ENCODE data around the gene CFAP65. TPM values are rescaled to one million over a fixed set of nuclear protein-coding genes. Genes with fewer than 3 reads are reported as not detected.

Gene CFAP65
- total and polyA plus RNA-seq, 2 of the 4 experiments (the other 2 are of a cell fraction): not detected

GRCh38 chr2:219026946-219027345 is 14.4 kb downstream of the CFAP65 start:
- H3K23ac ChIP-seq (ENCODE audit: low read depth, low read length): no peak overlapping the region
- ChIA-PET CTCF (no interaction called here), POLR2A (ENCODE audit: unreplicated experiment) (interaction anchor here (0.6 kb wide), 1 partner anchor 360 kb away, joined by 5 read pairs; no protein-coding TSS in a partner anchor)
- peaks cover 61% of the 10 kb centered on the region for H3K27me3 ChIP-seq (ENCODE audit: control insufficient read depth, insufficient read depth, low read length)
- TF ChIP-seq POLR2A (IDR thresholded peaks at IDR 0.05; ENCODE audit: low read depth, low read length) (no peak), CHD1 (IDR thresholded peaks at IDR 0.05; ENCODE audit: low read depth, low read length) (no peak), ELK1 (IDR thresholded peaks at IDR 0.05; ENCODE audit: borderline replicate concordance, low read depth, low read length) (no peak), CTCF (conservative IDR thresholded peaks at IDR 0.05; ENCODE audit: low read depth, low read length) (no peak), MAFK (IDR thresholded peaks at IDR 0.05; ENCODE audit: low read depth, low read length) (no peak), RAD21 (IDR thresholded peaks at IDR 0.05; ENCODE audit: low read length) (no peak)
- no peak overlapping the region for H4K91ac ChIP-seq (ENCODE audit: insufficient read depth, low read depth, low read length)
- H4K20me1 ChIP-seq (ENCODE audit: insufficient read depth, low read length): 0 out of 2 replicates have a peak, but pooled peaks cover 8% of the 10 kb centered on the region
- no peak overlapping the region for H2AFZ ChIP-seq (replicated peaks; ENCODE audit: low read length, poor library complexity)
- H3K79me1 ChIP-seq (ENCODE audit: low read depth in 1 of 2, low read length in 2 of 2): no peaks in the 10 kb centered on the region
- no peak overlapping the region for H2BK20ac ChIP-seq (ENCODE audit: low read depth, low read length)
- no CpG with 5 or more reads among the region's 7 CpGs for WGBS, 2 experiments (ENCODE audit: extremely low coverage in 2 of 2, insufficient read length in 1 of 2)
- no peak overlapping the region for H4K5ac ChIP-seq (ENCODE audit: low read depth, low read length)
- H3K4me3 ChIP-seq (ENCODE audit: insufficient read depth, low read depth, low read length): no peak overlapping the region
- intact Hi-C loops (cut with micrococcal nuclease): no loop called here
- H3K4me2 ChIP-seq (ENCODE audit: low read depth, low read length): no peak overlapping the region
- no peak overlapping the region for H3K56ac ChIP-seq (ENCODE audit: extremely low read depth, insufficient read depth, low read length)
- no peak for DNase-seq
- H3K4me1 ChIP-seq (ENCODE audit: control insufficient read depth, insufficient read depth, low read length): no peaks in the 10 kb centered on the region
- no peak overlapping the region for H2BK120ac ChIP-seq (ENCODE audit: low read depth, low read length)
- no peak overlapping the region for H2AK9ac ChIP-seq (replicated peaks; ENCODE audit: low read depth, low read length, poor library complexity)
- dilution Hi-C loops (cut with HindIII; ENCODE audit: low sequenced_read_pairs, unreplicated experiment): no loop called here
- in situ Hi-C loops (cut with MboI; ENCODE audit: low sequenced_read_pairs): loop anchor here (5.0 kb wide), 1 partner anchor 125 kb away; no protein-coding TSS in a partner anchor
- H3K27ac ChIP-seq (ENCODE audit: insufficient read depth, low read length): no peak overlapping the region
- no peak overlapping the region for H4K8ac ChIP-seq (ENCODE audit: low read depth in 2 of 2, low read length in 2 of 2)
- no peaks in the 10 kb centered on the region for H3K36me3 ChIP-seq (ENCODE audit: control insufficient read depth, insufficient read depth, low read length)
- no peaks in the 10 kb centered on the region for H3K9me3 ChIP-seq (ENCODE audit: control insufficient read depth, insufficient read depth, low read length)
- H3K18ac ChIP-seq (ENCODE audit: low read depth, low read length): no peak overlapping the region
- no peak overlapping the region for H3K4ac ChIP-seq (ENCODE audit: low read depth, low read length)
- H2BK5ac ChIP-seq (ENCODE audit: low read depth, low read length, poor library complexity, severe bottlenecking): no peak overlapping the region
- H3K14ac ChIP-seq (replicated peaks; ENCODE audit: low read depth, low read length): no peak overlapping the region
- H2AK5ac ChIP-seq (ENCODE audit: low read depth, low read length): no peak overlapping the region
- no peak overlapping the region for H3K9ac ChIP-seq (ENCODE audit: low read depth, low read length)
- H2BK15ac ChIP-seq (ENCODE audit: low read depth, low read length): no peak overlapping the region
- ATAC-seq (ENCODE audit: low read depth): no peak
- no TSS peak for BruUV-seq (replicated peaks)
- no peaks in the 10 kb centered on the region for H3K9me1 ChIP-seq (ENCODE audit: insufficient read depth, low read length)

All from IMR-90 (cell line).